Keratinocyte (primary cell): Measurements from ENCODE around the gene OSBPL5. TPM values are rescaled to one million over a fixed set of nuclear protein-coding genes. Genes with fewer than 3 reads are reported as not detected.

Experiments
- DNase-seq: peaks from one replicate; pipeline ENCODE4 v3.0.0-alpha.2; 2011; ENCODE audit warnings: low read depth, missing footprints, low spot score
- FAIRE-seq: peaks from 2 replicates; lab custom pipeline; 2011; peaks lifted over from hg19 to GRCh38; lab: Jason Lieb, UNC
- H2AFZ ChIP-seq: 2 replicates; pipeline ENCODE4 v1.6.0; 2012; ENCODE audit warnings: low read length, control low read depth, inconsistent platforms; ENCODE audit not compliant: control insufficient read depth
- H3K27ac ChIP-seq: 2 replicates; pipeline ENCODE4 v1.5.1; 2011; ENCODE audit warnings: low read length; ENCODE audit not compliant: control insufficient read depth, insufficient read depth
- H3K27me3 ChIP-seq: 3 replicates; pipeline ENCODE4 v1.6.0; 2011; ENCODE audit warnings: low read length; ENCODE audit not compliant: control insufficient read depth, insufficient read depth; ENCODE audit errors: extremely low read depth
- H3K36me3 ChIP-seq, 2 experiments: 2 replicates in 1 of 2; 3 replicates in 1 of 2; pipeline ENCODE4 v1.5.1; 2011; ENCODE audit warnings: low read length in 2 of 2, mild to moderate bottlenecking in 1 of 2; ENCODE audit not compliant: control insufficient read depth in 2 of 2, insufficient read depth in 2 of 2; ENCODE audit errors: extremely low read depth in 1 of 2
- H3K4me1 ChIP-seq: 3 replicates; pipeline ENCODE4 v1.5.1; 2011; ENCODE audit warnings: low read length; ENCODE audit not compliant: control insufficient read depth, insufficient read depth; ENCODE audit errors: extremely low read depth
- H3K4me2 ChIP-seq: 3 replicates; pipeline ENCODE4 v1.6.0; 2011; ENCODE audit warnings: low read depth, low read length; ENCODE audit not compliant: control insufficient read depth, insufficient read depth; ENCODE audit errors: extremely low read depth
- H3K4me3 ChIP-seq, 3 experiments: fragments of 200-600 bp in 1 of 3; sonication (generic) in 1 of 3; 2 replicates in 2 of 3; 3 replicates in 1 of 3; pipeline ENCODE4 v1.5.1; 2011 to 2016; ENCODE audit warnings: low read length in 3 of 3, mild to moderate bottlenecking in 3 of 3, control low read depth in 2 of 3, inconsistent platforms in 1 of 3, low read depth in 1 of 3, mixed read lengths in 1 of 3, mixed run types in 1 of 3, moderate library complexity in 1 of 3; ENCODE audit not compliant: control insufficient read depth in 2 of 3, insufficient read depth in 2 of 3; ENCODE audit errors: extremely low read depth in 1 of 3
- H3K79me2 ChIP-seq: 2 replicates; pipeline ENCODE4 v1.6.0; 2012; ENCODE audit warnings: low read length; ENCODE audit not compliant: control insufficient read depth, insufficient read depth
- H3K9ac ChIP-seq: 3 replicates; pipeline ENCODE4 v1.6.0; 2011; ENCODE audit warnings: low read length; ENCODE audit not compliant: control insufficient read depth, insufficient read depth; ENCODE audit errors: extremely low read depth
- H3K9me1 ChIP-seq: 3 replicates; pipeline ENCODE4 v1.6.0; 2011; ENCODE audit warnings: low read length; ENCODE audit not compliant: control insufficient read depth, insufficient read depth; ENCODE audit errors: extremely low read depth
- H3K9me3 ChIP-seq: 2 replicates; pipeline ENCODE4 v1.5.1; 2012; ENCODE audit warnings: low read depth, low read length; ENCODE audit not compliant: control insufficient read depth
- H4K20me1 ChIP-seq: 3 replicates; pipeline ENCODE4 v1.6.0; 2011; ENCODE audit warnings: low read length; ENCODE audit not compliant: control insufficient read depth, insufficient read depth; ENCODE audit errors: extremely low read depth
- CTCF ChIP-seq, 3 experiments: IDR thresholded peaks in 1 of 3; conservative IDR thresholded peaks in 1 of 3; optimal IDR thresholded peaks in 1 of 3; 2 replicates in 2 of 3; 3 replicates in 1 of 3; pipeline versions ENCODE3 to v1.5.1; 2011; ENCODE audit warnings: low read length in 3 of 3, mild to moderate bottlenecking in 3 of 3, moderate library complexity in 2 of 3, control low read depth in 1 of 3, inconsistent platforms in 1 of 3; ENCODE audit not compliant: insufficient read depth in 2 of 3; ENCODE audit errors: extremely low read depth in 1 of 3
- EZH2 ChIP-seq: IDR thresholded peaks from one replicate; pipeline ENCODE4 v1.6.1; 2012; ENCODE audit warnings: inconsistent platforms, mild to moderate bottlenecking, low read length, moderate library complexity
- dilution Hi-C: fragments of 300-500 bp; cut with MboI; formaldehyde crosslinking; loops from one replicate; pipeline ENCODE4 v1.7.0; 2020; ENCODE audit warnings: low sequenced_read_pairs; ENCODE audit not compliant: extremely low pct_ligation_motif_present
- polyA plus RNA-seq, 5 experiments: library from polyadenylated mRNA; depleted of rRNA in 3 of 5; stranded (reverse) in 3 of 5; stranded (forward) in 1 of 5; unstranded in 1 of 5; fragments of >200 nt; gene quantifications; 1 replicate in 1 of 5; 2 replicates in 3 of 5; 3 replicates in 1 of 5; pipeline versions ENCODE4 v1.2.1 to v1.2.3, GENCODE V29; 2011 to 2012; ENCODE audit warnings: missing spikeins in 2 of 5, low read depth in 1 of 5, low replicate concordance in 1 of 5

Gene OSBPL5
- polyA plus RNA-seq, 1 donor (not counting 4 experiments of a cell fraction or from before 2014, with no cell fraction given), result 3.0 TPM

- no peak for FAIRE-seq
- Histone ChIP-seq H3K27me3 (no peaks in the 10 kb centered on the region), H3K4me1 (no peaks in the 10 kb centered on the region), H3K36me3 (no peaks in the 10 kb centered on the region), H2AFZ (no peak overlapping the region), H3K9me3 (no peaks in the 10 kb centered on the region), H3K79me2 (no peaks in the 10 kb centered on the region), H3K4me2 (no peak overlapping the region), H3K27ac (no peak overlapping the region), H3K9me1 (no peaks in the 10 kb centered on the region), H3K9ac (no peak overlapping the region), H4K20me1 (no peaks in the 10 kb centered on the region), H3K4me3 (no peak overlapping the region)
- dilution Hi-C loops, result no loop called here
- DNase-seq, result no peak
- TF ChIP-seq CTCF (optimal IDR thresholded peaks at IDR 0.05 in 1 of 3, IDR thresholded peaks at IDR 0.05 in 1 of 3, conservative IDR thresholded peaks at IDR 0.05 in 1 of 3; ENCODE audit: extremely low read depth in 1 of 3, insufficient read depth in 2 of 3, low read length in 3 of 3), result no peak
- no peak for TF ChIP-seq EZH2
Measured at GRCh38 chr11:3182462-3182852, 17.3 kb upstream of the OSBPL5 start.

DNA sequence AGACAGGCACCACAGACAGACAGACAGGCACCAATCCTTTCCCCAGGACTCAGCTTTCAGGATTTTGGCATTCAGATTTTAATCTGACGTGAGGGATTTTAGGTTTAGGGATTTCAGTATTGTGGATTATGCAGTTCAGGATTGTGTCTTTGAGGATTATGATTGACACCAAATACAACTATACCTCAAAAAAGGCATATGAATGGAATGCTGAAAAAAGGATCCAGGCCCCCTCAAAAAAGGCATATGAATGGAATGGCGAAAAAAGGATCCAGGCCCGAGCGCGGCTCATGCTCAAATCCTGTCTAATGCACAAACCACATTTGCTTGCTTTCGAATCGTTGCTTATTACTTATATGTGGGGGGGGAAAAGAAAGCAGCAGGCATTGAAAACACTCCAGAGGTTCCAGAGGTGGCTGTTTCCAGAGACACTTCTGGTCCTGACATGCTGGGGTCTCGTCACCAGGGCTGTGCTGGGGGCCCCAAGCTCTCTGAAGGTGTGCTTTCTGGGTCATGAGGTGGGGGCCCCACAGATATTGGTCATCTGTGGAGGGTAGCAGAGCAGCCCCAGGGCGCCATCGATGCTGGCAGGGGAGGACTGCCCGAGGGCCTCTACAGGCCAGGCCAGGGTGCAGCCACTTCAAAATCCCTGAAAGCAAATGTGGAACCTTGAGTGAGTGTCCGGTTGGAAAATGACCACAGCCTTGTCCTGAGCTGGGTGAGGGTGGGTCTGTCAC lies 16.8 kb upstream of the OSBPL5 start:
- FAIRE-seq, result no peak
- dilution Hi-C loops, result no loop called here

More for the DNA sequence above, 16.8 kb upstream of the OSBPL5 start:
- no peaks in the 10 kb centered on the region for H3K36me3 ChIP-seq
- H3K9me1 ChIP-seq, result no peaks in the 10 kb centered on the region
- H3K27ac ChIP-seq, result no peak overlapping the region
- H4K20me1 ChIP-seq, result no peaks in the 10 kb centered on the region
- DNase-seq, result no peak
- no peak for TF ChIP-seq CTCF (optimal IDR thresholded peaks at IDR 0.05 in 1 of 3, IDR thresholded peaks at IDR 0.05 in 1 of 3, conservative IDR thresholded peaks at IDR 0.05 in 1 of 3; ENCODE audit: extremely low read depth in 1 of 3, insufficient read depth in 2 of 3, low read length in 3 of 3)
- TF ChIP-seq EZH2, result no peak
- H3K27me3 ChIP-seq, result no peaks in the 10 kb centered on the region
- H3K9ac ChIP-seq, result no peak overlapping the region
- no peaks in the 10 kb centered on the region for H3K4me1 ChIP-seq
- no peak overlapping the region for H3K4me3 ChIP-seq
- no peak overlapping the region for H3K4me2 ChIP-seq
- H2AFZ ChIP-seq, result no peak overlapping the region
- H3K79me2 ChIP-seq, result no peaks in the 10 kb centered on the region
- no peaks in the 10 kb centered on the region for H3K9me3 ChIP-seq
